Measurements from ENCODE around the gene KITLG. TPM values are rescaled to one million over a fixed set of nuclear protein-coding genes. Genes with fewer than 3 reads are reported as not detected.
"Not testable (repeated sequence)": the region's sequence is repeated elsewhere in the genome, so short reads cannot be mapped to it uniquely, and the experiment has no call there.

Gene KITLG
- total RNA-seq, 1 donor from 2014 or later, result 77.5 TPM

- TF ChIP-seq, protein P1, sequence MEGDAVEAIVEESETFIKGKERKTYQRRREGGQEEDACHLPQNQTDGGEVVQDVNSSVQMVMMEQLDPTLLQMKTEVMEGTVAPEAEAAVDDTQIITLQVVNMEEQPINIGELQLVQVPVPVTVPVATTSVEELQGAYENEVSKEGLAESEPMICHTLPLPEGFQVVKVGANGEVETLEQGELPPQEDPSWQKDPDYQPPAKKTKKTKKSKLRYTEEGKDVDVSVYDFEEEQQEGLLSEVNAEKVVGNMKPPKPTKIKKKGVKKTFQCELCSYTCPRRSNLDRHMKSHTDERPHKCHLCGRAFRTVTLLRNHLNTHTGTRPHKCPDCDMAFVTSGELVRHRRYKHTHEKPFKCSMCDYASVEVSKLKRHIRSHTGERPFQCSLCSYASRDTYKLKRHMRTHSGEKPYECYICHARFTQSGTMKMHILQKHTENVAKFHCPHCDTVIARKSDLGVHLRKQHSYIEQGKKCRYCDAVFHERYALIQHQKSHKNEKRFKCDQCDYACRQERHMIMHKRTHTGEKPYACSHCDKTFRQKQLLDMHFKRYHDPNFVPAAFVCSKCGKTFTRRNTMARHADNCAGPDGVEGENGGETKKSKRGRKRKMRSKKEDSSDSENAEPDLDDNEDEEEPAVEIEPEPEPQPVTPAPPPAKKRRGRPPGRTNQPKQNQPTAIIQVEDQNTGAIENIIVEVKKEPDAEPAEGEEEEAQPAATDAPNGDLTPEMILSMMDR (IDR thresholded peaks at IDR 0.05), result no peak
- peaks cover 52% of the 10 kb centered on the region for H3K4me1 ChIP-seq
- intact Hi-C loops (cut with DNase I), result no loop called here
- no peak overlapping the region for H3K4me3 ChIP-seq
- ATAC-seq (peak; percentile 39 to 73), DNase-seq (no peak)
- H3K9me3 ChIP-seq, result no peaks in the 10 kb centered on the region
- H3K36me3 ChIP-seq, result no peaks in the 10 kb centered on the region
- H3K27ac ChIP-seq, result peak overlapping the region; percentile 9
- no peaks in the 10 kb centered on the region for H3K27me3 ChIP-seq (ENCODE audit: low read depth)
Observed at GRCh38 chr12:88552610-88553079, 27.6 kb downstream of the KITLG start.

DNA sequence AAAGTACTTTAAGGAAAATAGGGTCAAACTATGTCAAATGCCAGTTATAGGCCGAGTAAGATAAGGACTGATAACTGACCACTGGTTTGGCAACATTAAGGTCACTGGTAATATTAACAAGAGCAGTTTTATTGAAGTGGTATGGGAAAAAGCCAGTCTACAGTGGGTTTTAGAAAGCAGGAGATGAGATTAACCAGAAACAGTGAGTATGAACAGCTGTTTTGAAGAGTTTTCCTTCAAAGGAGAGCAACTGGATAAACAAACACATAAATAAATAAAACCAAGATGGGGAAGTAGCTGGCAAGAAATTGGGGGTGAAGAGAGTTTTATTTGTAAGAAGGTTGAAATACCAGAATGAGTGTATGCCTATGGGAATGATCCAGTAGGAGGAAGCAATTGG, 30.3 kb downstream of the KITLG start:
- Histone ChIP-seq H3K4me3 (no peak overlapping the region), H3K36me3 (peaks cover 6% of the 10 kb centered on the region), H3K9me3 (no peaks in the 10 kb centered on the region), H3K4me1 (peaks cover 57% of the 10 kb centered on the region), H3K27me3 (ENCODE audit: low read depth) (no peaks in the 10 kb centered on the region), H3K27ac (peak overlapping the region; percentile 18)
- intact Hi-C loops (cut with DNase I), result no loop called here
- DNase-seq (no peak), ATAC-seq (no peak)
- TF ChIP-seq, protein P1 (IDR thresholded peaks at IDR 0.05), result no peak

- H3K27ac ChIP-seq; H3K4me3 ChIP-seq; DNase-seq; intact Hi-C loops (cut with DNase I); H3K27me3 ChIP-seq (ENCODE audit: low read depth); ATAC-seq; H3K9me3 ChIP-seq: not testable (repeated sequence)
- Histone ChIP-seq H3K36me3 (peaks cover 19% of the 10 kb centered on the region), H3K4me1 (peaks cover 41% of the 10 kb centered on the region)
Observed at GRCh38 chr12:88547949-88548348, 32.3 kb downstream of the KITLG start.

- no peak for DNase-seq
- intact Hi-C loops (cut with DNase I), result no loop called here
Observed at GRCh38 chr12:88546853-88547252, 33.4 kb downstream of the KITLG start.

DNA sequence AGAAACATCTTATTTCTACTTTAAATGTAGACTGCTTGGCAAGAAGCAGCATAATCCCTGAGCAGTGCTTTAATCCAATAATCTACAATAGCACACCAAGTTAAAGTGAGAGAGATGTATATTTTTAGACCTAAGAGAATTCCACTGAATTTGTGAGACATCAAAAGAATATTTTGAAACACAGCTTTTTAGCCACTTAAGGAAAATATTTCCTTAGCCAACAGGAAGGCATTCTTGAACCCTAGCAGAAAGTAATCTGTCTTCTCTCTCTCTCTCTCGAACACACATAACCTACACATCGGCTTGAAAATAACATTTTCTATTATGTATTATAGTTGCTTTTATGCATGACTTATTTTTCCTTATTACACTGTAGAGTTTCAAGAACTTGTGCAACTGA, 34.0 kb downstream of the KITLG start:
- ATAC-seq (no peak), DNase-seq (no peak)
- Histone ChIP-seq H3K4me1 (peaks cover 24% of the 10 kb centered on the region), H3K27ac (no peak overlapping the region), H3K27me3 (ENCODE audit: low read depth) (no peaks in the 10 kb centered on the region), H3K36me3 (peaks cover 19% of the 10 kb centered on the region), H3K9me3 (no peaks in the 10 kb centered on the region), H3K4me3 (no peak overlapping the region)
- intact Hi-C loops (cut with DNase I), result no loop called here
- TF ChIP-seq, protein P1 (IDR thresholded peaks at IDR 0.05), result no peak

More at GRCh38 chr12:88546853-88547252, 33.4 kb downstream of the KITLG start:
- H3K27ac ChIP-seq, result no peak overlapping the region
- peaks cover 19% of the 10 kb centered on the region for H3K36me3 ChIP-seq
- ATAC-seq, result no peak
- no peaks in the 10 kb centered on the region for H3K9me3 ChIP-seq
- H3K27me3 ChIP-seq (ENCODE audit: low read depth), result no peaks in the 10 kb centered on the region
- H3K4me1 ChIP-seq, result peaks cover 30% of the 10 kb centered on the region
- H3K4me3 ChIP-seq, result no peak overlapping the region
- TF ChIP-seq, protein P1 (IDR thresholded peaks at IDR 0.05), result no peak

- no peak for DNase-seq
- TF ChIP-seq, protein P1 (IDR thresholded peaks at IDR 0.05), result no peak
- ATAC-seq, result no peak
- intact Hi-C loops (cut with DNase I), result no loop called here
- Histone ChIP-seq H3K27ac (no peak overlapping the region), H3K9me3 (no peaks in the 10 kb centered on the region), H3K36me3 (peaks cover 19% of the 10 kb centered on the region), H3K4me3 (no peak overlapping the region), H3K27me3 (ENCODE audit: low read depth) (no peaks in the 10 kb centered on the region), H3K4me1 (peaks cover 17% of the 10 kb centered on the region)
Observed at GRCh38 chr12:88544991-88545980, 35.0 kb downstream of the KITLG start.

Data from lower lobe of right lung (tissue), 2 donors.